PC-9 (cell line): ENCODE measurements around the gene SERPINH1.

Experiments
- EZH2 ChIP-seq: fragments of 200-600 bp; sonication (generic); IDR thresholded peaks from 2 replicates; pipeline ENCODE4 v1.8.0; 2017; ENCODE audit warnings: antibody characterized with exemption, low read depth
- TF ChIP-seq, protein P1 (sequence below): fragments of 200-600 bp; sonication (generic); conservative IDR thresholded peaks from 2 replicates; pipeline ENCODE4 v1.6.1; 2017; ENCODE audit warnings: mixed run types, antibody characterized with exemption, mild to moderate bottlenecking, moderate library complexity

DNA sequence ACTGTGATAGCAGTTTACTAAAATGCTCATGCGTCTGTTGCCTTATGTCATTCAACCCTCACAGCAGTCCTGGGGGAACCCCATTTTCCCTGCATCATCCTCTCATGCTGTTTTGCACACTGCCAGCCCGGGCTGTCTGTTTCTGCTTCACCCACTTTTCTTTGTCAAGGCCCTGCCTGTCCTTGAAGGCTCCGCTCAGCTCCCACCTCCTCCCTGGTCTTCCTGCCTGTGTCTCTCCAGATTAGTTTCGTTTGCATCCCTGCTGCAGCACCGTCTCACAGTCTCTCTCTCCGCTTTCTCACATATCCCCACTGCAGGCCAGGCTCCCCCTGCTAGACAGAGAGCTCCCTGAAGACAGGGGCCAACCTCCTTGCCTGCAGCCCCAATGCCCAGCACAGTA, 29.9 kb downstream of the SERPINH1 start:
- TF ChIP-seq, protein P1, sequence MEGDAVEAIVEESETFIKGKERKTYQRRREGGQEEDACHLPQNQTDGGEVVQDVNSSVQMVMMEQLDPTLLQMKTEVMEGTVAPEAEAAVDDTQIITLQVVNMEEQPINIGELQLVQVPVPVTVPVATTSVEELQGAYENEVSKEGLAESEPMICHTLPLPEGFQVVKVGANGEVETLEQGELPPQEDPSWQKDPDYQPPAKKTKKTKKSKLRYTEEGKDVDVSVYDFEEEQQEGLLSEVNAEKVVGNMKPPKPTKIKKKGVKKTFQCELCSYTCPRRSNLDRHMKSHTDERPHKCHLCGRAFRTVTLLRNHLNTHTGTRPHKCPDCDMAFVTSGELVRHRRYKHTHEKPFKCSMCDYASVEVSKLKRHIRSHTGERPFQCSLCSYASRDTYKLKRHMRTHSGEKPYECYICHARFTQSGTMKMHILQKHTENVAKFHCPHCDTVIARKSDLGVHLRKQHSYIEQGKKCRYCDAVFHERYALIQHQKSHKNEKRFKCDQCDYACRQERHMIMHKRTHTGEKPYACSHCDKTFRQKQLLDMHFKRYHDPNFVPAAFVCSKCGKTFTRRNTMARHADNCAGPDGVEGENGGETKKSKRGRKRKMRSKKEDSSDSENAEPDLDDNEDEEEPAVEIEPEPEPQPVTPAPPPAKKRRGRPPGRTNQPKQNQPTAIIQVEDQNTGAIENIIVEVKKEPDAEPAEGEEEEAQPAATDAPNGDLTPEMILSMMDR = no peak
- no peak for TF ChIP-seq EZH2
